Middle frontal gyrus (tissue), 1 donor: ENCODE data around the gene ZBTB21.
"Not testable (repeated sequence)": the region's sequence is repeated elsewhere in the genome, so short reads cannot be mapped to it uniquely, and the experiment has no call there.

Experiments
- DNase-seq: peaks from one replicate; pipeline ENCODE4 v3.0.0-alpha.2; 2015; ENCODE audit warnings: low spot score; ENCODE audit errors: extremely low spot score

The ZBTB21 gene

DNA sequence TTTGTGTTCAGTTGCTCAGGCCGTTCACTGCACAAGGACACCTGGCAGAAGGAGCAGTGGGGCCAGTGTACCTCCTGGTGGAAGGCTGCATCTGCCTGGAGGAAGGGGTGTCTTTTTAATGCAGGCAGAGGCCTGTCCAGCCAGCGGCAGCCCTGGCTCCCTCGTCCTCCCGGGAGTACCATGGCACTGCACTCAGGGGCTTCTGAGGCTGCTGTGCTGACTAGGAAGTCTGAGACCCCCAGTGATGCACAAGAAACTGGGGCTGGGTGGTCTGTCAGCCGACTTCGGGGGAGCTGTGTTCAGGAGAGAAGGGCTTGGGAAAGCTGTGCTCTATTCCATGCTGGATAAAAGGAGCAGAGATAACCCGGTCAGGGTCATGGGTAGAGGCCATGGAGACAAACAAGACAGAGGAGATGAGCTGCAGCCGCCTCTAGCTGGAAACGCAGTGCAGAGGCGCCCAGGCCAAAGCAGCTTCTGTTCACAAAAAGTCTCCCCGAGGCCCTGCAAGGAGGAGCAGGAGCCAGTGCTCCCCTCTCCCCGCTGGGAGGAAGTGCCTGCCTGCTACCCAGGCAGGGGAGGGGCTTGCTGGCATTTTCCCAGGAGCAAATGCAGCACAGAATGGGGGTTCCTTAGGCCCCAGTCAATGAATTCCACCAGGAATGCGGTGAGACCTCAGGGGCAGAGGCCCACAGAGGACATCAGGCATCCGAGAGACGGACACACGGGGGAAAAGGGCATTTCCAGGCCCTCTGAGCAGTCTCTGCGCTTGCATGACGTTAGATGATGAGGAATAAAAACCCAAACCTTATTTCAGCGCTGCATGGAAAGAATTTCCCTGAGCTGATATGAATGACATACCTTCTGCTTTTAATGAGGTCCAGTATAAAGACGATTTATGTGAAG, 39.2 kb downstream of the ZBTB21 start:
- no peak for DNase-seq

- no peak for DNase-seq
Observed at GRCh38 chr21:41970106-41970391, 40.1 kb downstream of the ZBTB21 start.

- DNase-seq, result no peak
Observed at GRCh38 chr21:41967708-41968107, 42.5 kb downstream of the ZBTB21 start.

DNA sequence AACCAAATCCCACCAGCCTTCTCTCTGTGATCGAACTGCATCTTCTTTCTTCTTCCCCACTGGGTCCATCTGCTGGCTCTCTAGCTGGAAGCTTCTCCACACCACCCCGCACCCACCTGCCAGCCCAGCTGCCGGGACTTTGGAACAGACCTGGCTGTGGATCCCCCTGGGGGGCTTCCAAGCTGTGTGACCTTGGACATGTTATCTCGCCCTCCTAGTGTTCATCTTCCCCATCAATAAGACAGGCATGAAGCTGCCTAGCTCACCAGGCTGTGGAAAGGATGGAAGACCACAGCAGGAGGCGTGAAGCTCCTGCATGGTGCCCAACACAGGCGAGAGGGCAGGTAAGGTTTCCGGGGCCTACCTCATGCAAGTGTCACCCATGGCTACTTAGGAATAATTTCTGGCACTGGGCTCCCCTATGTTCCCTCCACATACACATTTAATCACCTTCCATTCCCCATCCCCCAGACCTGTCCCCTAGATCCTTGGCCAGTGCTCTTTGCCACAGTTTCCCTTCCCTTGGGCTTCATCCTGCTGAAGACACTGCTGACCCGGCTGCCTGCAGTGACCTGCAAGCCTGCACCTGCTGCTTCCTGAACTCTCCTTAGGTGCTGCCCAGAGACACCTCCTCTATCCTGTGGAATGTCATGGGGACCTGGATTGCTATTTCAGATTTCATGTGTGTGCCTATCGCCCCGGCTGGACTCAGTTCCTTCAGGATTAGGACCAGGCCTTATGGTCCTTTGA, 43.1 kb downstream of the ZBTB21 start:
- DNase-seq, result no peak

DNA sequence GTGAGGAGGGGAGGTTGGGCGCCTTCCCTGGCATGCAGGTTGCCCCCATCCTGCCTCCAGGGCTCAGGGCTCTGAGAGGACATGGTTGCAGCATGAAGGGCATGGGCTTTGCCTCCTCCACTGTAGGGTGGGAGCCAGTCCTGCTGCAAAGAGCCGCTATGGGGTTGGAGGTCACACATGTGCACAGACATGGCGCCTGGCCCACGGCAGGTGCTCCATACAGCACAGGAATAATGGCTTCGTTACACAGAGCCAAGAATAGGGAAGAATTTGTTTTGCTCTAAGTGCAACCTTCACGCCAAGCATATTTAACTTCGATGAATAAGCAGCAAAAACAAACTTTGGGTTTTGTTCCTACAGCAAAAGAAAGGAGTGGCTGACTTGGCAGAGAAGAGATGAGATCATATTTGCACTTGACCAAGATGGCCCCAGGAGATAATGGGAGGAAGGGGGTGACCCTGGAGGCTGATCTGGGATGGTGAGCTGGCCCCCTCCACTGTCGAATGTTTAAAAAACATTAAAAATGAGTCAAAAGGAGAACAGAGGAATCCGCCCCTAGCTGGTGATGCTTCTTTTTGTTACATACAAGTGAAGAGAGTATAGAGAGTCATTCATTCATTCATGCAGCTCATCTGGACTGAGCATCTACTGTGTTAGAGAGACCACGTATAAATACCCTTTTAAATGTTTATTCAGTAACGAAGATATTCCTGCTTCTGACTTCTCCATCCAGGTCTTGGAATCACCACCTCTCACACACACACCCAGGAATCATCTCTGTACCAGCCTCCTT, 43.9 kb downstream of the ZBTB21 start:
- DNase-seq, result no peak

GRCh38 chr21:41965461-41966013, 44.6 kb downstream of the ZBTB21 start:
- no peak for DNase-seq

GRCh38 chr21:41965045-41965444, 45.1 kb downstream of the ZBTB21 start:
- no peak for DNase-seq

DNA sequence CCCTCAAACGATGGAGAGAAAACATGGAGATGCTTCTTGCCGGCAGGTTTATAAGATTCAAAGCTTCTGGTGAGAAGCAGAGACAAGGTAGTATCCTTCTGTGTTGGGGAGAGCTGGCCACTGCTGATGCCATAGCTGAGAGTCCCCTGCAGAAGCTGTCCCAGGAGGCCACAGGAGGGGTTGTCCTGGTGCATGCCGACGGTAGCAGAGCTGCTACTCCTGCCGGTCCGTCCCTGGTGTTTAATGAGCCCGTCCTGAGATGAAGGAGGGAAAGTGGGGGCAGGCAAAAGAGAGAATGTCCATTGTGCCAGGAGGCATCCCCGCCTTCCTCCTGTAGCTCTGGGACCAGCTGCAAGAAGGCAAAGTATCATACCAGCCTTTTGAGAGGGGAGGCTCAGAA, 46.0 kb downstream of the ZBTB21 start:
- DNase-seq, result no peak

DNA sequence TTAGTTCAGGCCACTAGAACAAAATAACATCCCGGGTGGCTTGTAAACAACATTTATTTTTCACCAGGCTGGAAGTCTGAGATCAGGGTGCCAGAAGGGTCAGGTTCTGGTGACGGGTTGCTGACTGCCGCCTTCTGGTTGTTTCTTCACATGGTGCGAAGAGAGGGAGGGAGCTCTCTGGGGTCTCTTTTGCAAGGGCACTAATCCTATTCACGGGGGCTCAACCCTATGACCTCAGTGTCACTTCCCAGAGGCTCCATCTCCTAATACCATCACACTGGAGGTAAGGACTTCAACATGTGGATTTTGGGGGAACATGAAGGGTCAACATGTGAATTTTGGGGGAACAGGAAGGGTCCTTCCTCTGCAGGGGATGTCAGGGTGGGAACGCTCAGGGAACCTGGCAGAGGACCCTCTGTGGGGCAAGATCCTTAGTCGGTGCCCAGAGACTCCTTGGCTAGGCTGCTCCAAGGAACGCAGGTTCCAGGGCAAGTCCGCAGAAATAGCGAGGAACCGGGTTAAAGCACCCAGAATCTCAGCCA, 47.7 kb downstream of the ZBTB21 start:
- no peak for DNase-seq

DNA sequence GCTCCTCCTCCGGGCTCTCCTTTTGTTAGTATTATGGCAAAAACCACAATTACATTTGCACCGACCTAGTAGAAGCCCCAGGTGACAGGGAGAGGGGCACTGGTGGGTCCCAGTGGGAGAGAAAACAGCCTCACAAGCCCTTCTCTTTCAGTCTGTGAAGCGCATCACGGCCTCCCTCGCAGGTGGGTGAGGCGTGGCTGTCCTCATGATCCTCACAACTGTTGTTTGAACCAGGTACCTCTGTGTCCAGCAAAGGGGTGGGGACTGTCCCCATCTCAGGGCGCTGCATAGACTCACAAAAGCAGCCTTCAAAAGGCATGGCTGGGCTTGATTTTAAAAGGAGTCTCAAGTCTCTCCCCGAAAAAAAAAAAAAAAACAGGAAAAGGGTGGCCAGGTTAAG, 48.4 kb downstream of the ZBTB21 start:
- DNase-seq, result no peak

DNA sequence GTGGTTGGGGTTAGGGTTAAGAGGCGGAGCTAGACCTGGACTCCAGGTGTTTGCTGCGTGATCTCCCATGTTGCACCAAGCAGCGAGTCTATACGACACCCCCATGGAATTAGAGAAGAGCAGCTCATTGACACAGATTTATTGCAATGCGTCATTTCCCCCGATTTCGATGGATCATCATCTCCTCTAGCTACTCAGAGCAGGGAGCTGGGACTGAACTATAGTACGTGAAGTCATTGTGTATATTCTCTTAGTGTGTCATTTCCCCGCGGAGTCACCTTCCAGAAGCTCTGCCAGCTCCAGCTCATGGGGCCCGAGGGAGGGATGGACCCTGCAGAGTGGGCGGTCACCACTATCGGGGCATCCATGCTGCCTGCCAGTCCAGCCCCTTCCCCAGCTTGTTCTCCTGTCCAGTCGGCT, 48.9 kb downstream of the ZBTB21 start:
- DNase-seq, result no peak

GRCh38 chr21:41960386-41960785, 49.8 kb downstream of the ZBTB21 start:
- no peak for DNase-seq

DNA sequence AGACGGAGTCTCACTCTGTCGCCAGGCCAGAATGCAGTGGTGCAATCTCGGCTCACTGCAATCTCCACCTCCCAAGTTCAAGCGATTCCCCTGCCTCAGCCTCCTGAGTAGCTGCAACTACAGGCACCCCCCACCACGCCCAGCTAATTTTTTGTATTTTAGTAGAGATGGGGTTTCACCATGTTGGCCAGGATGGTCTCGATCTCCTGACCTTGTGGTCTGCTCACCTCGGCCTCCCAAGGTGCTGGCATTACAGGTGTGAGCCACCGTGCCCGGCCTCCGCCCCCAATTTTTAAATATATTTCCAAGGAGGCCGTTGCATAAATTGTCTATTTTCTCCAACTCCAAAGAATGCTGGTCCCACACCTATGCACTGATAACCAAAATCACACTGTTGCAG, 50.5 kb downstream of the ZBTB21 start:
- not testable (repeated sequence) for DNase-seq

GRCh38 chr21:41958886-41959563, 51.1 kb downstream of the ZBTB21 start:
- no peak for DNase-seq

DNA sequence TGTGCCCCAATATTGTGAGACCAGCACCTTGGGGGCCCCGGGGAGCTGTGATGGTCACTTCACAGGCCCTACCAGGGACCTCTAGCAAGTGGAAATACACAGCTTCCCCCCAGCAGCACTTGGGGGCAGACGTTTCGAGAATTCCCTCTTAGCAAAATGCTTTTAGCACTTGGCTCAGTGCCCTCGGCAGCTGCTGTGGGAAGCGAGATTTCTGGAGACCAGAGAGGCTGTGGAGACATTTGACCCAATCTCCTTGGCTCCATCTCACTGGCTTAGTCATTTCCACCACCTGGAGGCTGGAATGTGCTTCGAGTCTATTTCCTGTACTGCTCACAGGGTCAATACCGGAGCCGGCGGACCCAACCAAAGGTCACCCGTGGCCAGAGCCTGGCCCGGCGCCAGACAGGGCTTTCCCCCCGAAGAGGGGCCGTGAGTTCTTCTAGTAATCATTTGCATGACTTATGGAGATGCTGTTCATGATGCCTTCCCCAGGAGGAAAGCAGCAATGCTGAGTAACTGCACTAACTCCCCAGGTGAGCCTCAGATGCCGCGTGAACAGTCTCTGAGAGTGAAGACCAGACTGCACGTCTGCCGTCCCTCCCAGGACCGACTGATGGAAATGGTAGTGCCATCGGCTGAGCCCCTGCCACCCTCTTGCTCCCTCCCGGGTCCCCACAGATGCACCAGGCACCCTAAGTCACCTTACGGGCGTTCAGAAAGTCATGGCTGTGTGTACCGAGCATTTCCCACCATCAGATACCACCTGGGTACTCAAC, 52.0 kb downstream of the ZBTB21 start:
- DNase-seq, result no peak

- no peak for DNase-seq
Observed at GRCh38 chr21:41956926-41957729, 53.0 kb downstream of the ZBTB21 start.

- DNase-seq, result no peak
Observed at GRCh38 chr21:41955516-41955915, 54.6 kb downstream of the ZBTB21 start.

DNA sequence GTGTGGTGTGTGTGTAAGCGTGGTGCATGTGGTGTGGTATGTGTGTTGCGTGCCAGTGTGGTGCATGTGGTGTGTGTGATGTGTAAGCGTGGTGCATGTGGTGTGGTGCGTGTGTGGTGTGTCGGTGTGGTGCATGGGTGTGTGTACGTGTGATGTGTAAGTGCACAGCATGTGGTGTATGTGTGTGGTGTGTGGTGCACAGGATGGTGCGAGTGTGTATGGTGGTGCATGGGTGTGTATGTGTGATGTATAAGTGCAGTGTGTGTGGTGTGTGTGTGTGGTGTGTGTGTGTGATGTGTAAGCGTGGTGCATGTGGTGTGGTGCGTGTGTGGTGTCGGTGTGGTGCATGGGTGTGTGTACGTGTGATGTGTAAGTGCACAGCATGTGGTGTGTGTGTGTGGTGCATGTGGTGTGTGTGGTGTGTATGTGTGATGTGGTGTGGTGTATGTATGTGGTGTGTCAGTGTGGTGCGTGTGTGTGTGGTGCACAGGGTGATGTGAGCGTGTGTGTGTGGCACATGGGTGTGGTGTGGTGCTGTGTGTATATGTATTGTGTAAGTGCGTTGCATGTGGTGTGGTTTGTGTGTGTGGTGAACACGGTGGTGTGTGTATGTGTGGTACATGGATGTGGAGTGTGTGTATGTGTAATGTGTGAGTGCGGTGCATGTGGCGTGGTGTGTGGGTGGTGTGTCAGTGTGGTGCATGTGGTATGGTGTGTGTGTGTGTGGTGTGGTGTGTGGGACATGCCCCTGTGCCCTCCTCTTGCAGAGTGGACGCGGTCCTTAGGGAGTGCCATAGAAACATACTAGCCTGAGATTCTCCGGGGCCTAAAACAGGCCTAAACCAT, 55.3 kb downstream of the ZBTB21 start:
- no peak for DNase-seq
